GM12878 (cell line): Measurements from ENCODE around the gene DENND1B. TPM values are rescaled to one million over a fixed set of nuclear protein-coding genes. Genes with fewer than 3 reads are reported as not detected.

ENCODE experiments used
- ATAC-seq: fragments of 200-7000 bp; cut with Tn5 transposase; 3 replicates; pipeline ENCODE4 v1.9.1; 2020; ENCODE audit warnings: mild to moderate bottlenecking, moderate library complexity
- BruUV-seq: library from RNA; stranded (reverse); fragments of 400-500 nt; replicated peaks from 2 replicates; lab custom pipeline; 2021; lab: Mats Ljungman, UMichigan
- CTCF ChIA-PET: fragments of 300-600 bp; sonication (Branson Sonifier 250); formaldehyde crosslinking; extraction: SDS; loops from one replicate; lab custom pipeline; 2021; ENCODE audit warnings: inconsistent platforms; lab: Yijun Ruan, JAX
- POLR2A ChIA-PET: fragments of 350-600 bp; formaldehyde crosslinking; extraction: SDS; loops from one replicate; lab custom pipeline; 2021; ENCODE audit warnings: inconsistent platforms; lab: Charles Lee
- RAD21 ChIA-PET: fragments of 300-600 bp; sonication (Branson Sonifier 250); formaldehyde crosslinking; loops from one replicate; lab custom pipeline; 2023; ENCODE audit warnings: antibody characterized with exemption; ENCODE audit not compliant: unreplicated experiment; lab: Charles Lee
- SMC1A ChIA-PET: fragments of 300-600 bp; sonication (Branson Sonifier 250); formaldehyde crosslinking; loops from one replicate; lab custom pipeline; 2023; ENCODE audit not compliant: unreplicated experiment, uncharacterized antibody; lab: Charles Lee
- DNase-seq: peaks from one replicate; pipeline ENCODE4 v3.0.0-alpha.2; 2011; ENCODE audit warnings: low read depth, low spot score
- FAIRE-seq: peaks from 3 replicates; lab custom pipeline; 2011; peaks lifted over from hg19 to GRCh38; lab: Jason Lieb, UNC
- H2AFZ ChIP-seq: 2 replicates; pipeline ENCODE4 v1.6.0; 2011; ENCODE audit warnings: low read depth, low read length, control low read depth; ENCODE audit not compliant: control insufficient read depth
- H3K27ac ChIP-seq: 2 replicates; pipeline ENCODE4 v1.5.1; 2011; ENCODE audit warnings: control low read depth; ENCODE audit not compliant: control insufficient read depth, insufficient read depth
- H3K27me3 ChIP-seq, 2 experiments: replicated peaks in 1 of 2; 2 replicates each; pipeline versions ENCODE4 v1.6.0 to v1.6.1; 2011; ENCODE audit warnings: low read length in 1 of 2; ENCODE audit not compliant: control insufficient read depth in 2 of 2, insufficient read depth in 2 of 2
- H3K36me3 ChIP-seq, 2 experiments: 2 replicates each; pipeline ENCODE4 v1.5.1; 2011; ENCODE audit warnings: low read length in 1 of 2; ENCODE audit not compliant: control insufficient read depth in 2 of 2, insufficient read depth in 2 of 2
- H3K4me1 ChIP-seq: 2 replicates; pipeline ENCODE4 v1.6.1; 2011; ENCODE audit warnings: mild to moderate bottlenecking, low read length, moderate library complexity, mixed read lengths; ENCODE audit not compliant: control insufficient read depth, insufficient read depth
- H3K4me2 ChIP-seq: 2 replicates; pipeline ENCODE4 v1.6.0; 2011; ENCODE audit warnings: control low read depth; ENCODE audit not compliant: control insufficient read depth, insufficient read depth
- H3K4me3 ChIP-seq: fragments of 200-600 bp; sonication (generic); 2 replicates; pipeline ENCODE4 v1.5.1; 2016
- H3K79me2 ChIP-seq: 2 replicates; pipeline ENCODE4 v1.6.0; 2011; ENCODE audit warnings: low read length; ENCODE audit not compliant: control insufficient read depth, insufficient read depth
- H3K9ac ChIP-seq: 2 replicates; pipeline ENCODE4 v1.8.0; 2011; ENCODE audit warnings: low read length, control low read depth, mixed read lengths; ENCODE audit not compliant: control insufficient read depth, insufficient read depth
- H3K9me3 ChIP-seq: replicated peaks from 3 replicates; pipeline ENCODE4 v1.5.1; 2011; ENCODE audit warnings: mild to moderate bottlenecking, low read length; ENCODE audit not compliant: control insufficient read depth, insufficient read depth
- H4K20me1 ChIP-seq: 2 replicates; pipeline ENCODE4 v1.6.0; 2011; ENCODE audit not compliant: control insufficient read depth, insufficient read depth
- ATF7 ChIP-seq: fragments of 450-650 bp; IDR thresholded peaks from 2 replicates; pipeline ENCODE4 v1.6.1; 2016; ENCODE audit warnings: low read depth, mild to moderate bottlenecking
- BACH1 ChIP-seq: fragments of 450-650 bp; IDR thresholded peaks from 2 replicates; pipeline ENCODE4 v1.6.1; 2017; ENCODE audit warnings: mild to moderate bottlenecking, borderline replicate concordance
- BMI1 ChIP-seq: fragments of 450-650 bp; IDR thresholded peaks from 2 replicates; pipeline ENCODE4 v1.6.1; 2016; ENCODE audit warnings: mild to moderate bottlenecking, moderate library complexity, borderline replicate concordance
- CBFB ChIP-seq: IDR thresholded peaks from 2 replicates; pipeline ENCODE4 v1.6.1; 2016; ENCODE audit warnings: antibody characterized with exemption, low read depth
- CHD2 ChIP-seq: IDR thresholded peaks from 2 replicates; pipeline ENCODE4 v1.6.1; 2011; ENCODE audit warnings: low read depth, low read length, improper control_type of control experiment, borderline replicate concordance
- HCFC1 ChIP-seq: fragments of 150-350 bp; IDR thresholded peaks from 2 replicates; pipeline ENCODE4 v1.6.1; 2014; ENCODE audit warnings: low read length
- MYC ChIP-seq: IDR thresholded peaks from 2 replicates; pipeline ENCODE4 v1.6.1; 2011; ENCODE audit warnings: mild to moderate bottlenecking, low read length, moderate library complexity, inconsistent platforms; ENCODE audit not compliant: insufficient read depth, insufficient replicate concordance, insufficient read length, severe bottlenecking
- NFYA ChIP-seq: IDR thresholded peaks from 2 replicates; pipeline ENCODE4 v1.6.1; 2011; ENCODE audit warnings: low read depth, mild to moderate bottlenecking, low read length, improper control_type of control experiment, borderline replicate concordance
- SIN3A ChIP-seq: IDR thresholded peaks from 2 replicates; pipeline ENCODE4 v1.6.1; 2012; ENCODE audit warnings: low read depth, low read length, improper control_type of control experiment
- SPI1 ChIP-seq: IDR thresholded peaks from 2 replicates; pipeline ENCODE4 v1.6.1; 2011; ENCODE audit warnings: low read depth, mild to moderate bottlenecking, low read length, moderate library complexity, borderline replicate concordance; ENCODE audit not compliant: insufficient read depth
- SUPT20H ChIP-seq: IDR thresholded peaks from 2 replicates; pipeline ENCODE4 v1.6.1; 2011; ENCODE audit warnings: low read depth, mild to moderate bottlenecking, low read length, moderate library complexity, borderline replicate concordance; ENCODE audit not compliant: control insufficient read depth
- ZNF207 ChIP-seq: fragments of 450-650 bp; IDR thresholded peaks from 2 replicates; pipeline ENCODE4 v1.6.1; 2014; ENCODE audit warnings: antibody characterized with exemption, mild to moderate bottlenecking, borderline replicate concordance
- WGBS: methylation state at CpG from one replicate; pipeline ENCODE4 v1.1.6; 2016; ENCODE audit warnings: low lambda C conversion rate; ENCODE audit not compliant: insufficient replicate concordance, insufficient coverage; ENCODE audit errors: missing lambda C conversion rate; 5-methylcytosine and 5-hydroxymethylcytosine counted together
- in situ Hi-C: fragments of 300-500 bp; cut with MboI; formaldehyde crosslinking; loops from 9 replicates; pipeline ENCODE4 v1.14.3; 2018; ENCODE audit warnings: mixed read lengths
- intact Hi-C: fragments of 100-400 bp; cut with micrococcal nuclease; formaldehyde crosslinking; loops from one replicate; pipeline ENCODE4 v1.14.2; 2022; ENCODE audit not compliant: unreplicated experiment
- polyA plus RNA-seq, 11 experiments: library from polyadenylated mRNA; depleted of rRNA in 4 of 11; unstranded in 6 of 11; stranded (reverse) in 5 of 11; fragments of >200 nt; fragmentation: Nextera tagmentation in 4 of 11; fragmentation: Illumina TruSeq in 1 of 11; extraction: Ambion mirVana in 4 of 11; extraction: Trizol in 1 of 11; gene quantifications; 1 replicate in 1 of 11; 2 replicates in 10 of 11; pipeline versions ENCODE4 v1.2.1 to v1.2.3, GENCODE V29; 2011 to 2016; ENCODE audit warnings: inconsistent platforms in 2 of 11, missing spikeins in 2 of 11, low read depth in 1 of 11
- total RNA-seq, 4 experiments: library from RNA; depleted of rRNA in 3 of 4; stranded (reverse); fragments of >200 nt in 3 of 4; fragmentation: Illumina TruSeq in 1 of 4; extraction: Trizol in 1 of 4; gene quantifications; 2 replicates each; pipeline versions ENCODE4 v1.2.1 to v1.2.3, GENCODE V29; 2013 to 2021
- TF ChIP-seq, protein P1 (sequence below): fragments of 450-650 bp; IDR thresholded peaks from 2 replicates; pipeline ENCODE4 v1.6.1; 2017; ENCODE audit warnings: mild to moderate bottlenecking, low read depth, inconsistent platforms; ENCODE audit not compliant: poor library complexity, severe bottlenecking

The DENND1B gene
- total and polyA plus RNA-seq, 10 of the 15 experiments (the other 5 are each of a cell fraction or from before 2014, with no cell fraction given): 1.7 to 10.7 (median 8.0) TPM

DNA sequence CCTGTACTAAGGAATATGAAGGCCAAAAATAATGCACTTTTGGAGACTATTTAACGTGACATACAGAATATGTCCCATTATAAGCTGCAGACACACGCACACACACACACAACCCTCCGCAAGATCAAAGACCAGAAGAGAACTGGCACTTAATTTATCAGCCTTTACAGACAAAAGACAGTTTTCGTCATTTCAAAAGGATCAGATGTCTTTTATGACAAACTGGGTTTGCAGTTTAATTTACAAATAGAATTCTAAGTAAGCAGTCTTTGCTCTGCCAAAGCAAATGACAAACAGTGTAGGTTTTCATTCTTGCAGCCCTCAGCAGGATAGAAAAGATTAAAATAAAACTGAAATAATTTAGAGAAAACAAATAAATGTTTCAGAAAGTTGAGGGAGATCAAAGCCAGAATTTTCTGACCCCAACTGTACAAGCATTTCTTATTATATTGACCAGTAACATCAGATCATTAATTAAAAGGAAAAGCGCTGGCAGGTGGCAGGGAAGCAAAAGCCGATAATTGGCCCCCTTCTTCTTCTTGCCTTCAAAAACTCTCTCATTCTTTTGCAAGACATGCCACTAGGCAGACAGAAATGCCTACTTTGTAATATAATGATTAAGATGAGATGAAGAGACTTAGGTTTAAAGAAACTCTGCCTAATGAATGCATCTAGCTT is 169.0 kb downstream of the DENND1B start:
- no peak overlapping the region for H3K4me3 ChIP-seq
- H3K4me2 ChIP-seq: no peak overlapping the region
- H3K4me1 ChIP-seq: no peaks in the 10 kb centered on the region
- no peak overlapping the region for H3K9ac ChIP-seq
- POLR2A ChIA-PET: no interaction called here
- no peak for DNase-seq
- no peak overlapping the region for H3K27ac ChIP-seq
- intact Hi-C loops: no loop called here
- in situ Hi-C loops: no loop called here
- BruUV-seq: no TSS peak
- CTCF ChIA-PET: no interaction called here
- SMC1A ChIA-PET: no interaction called here
- FAIRE-seq: no peak
- RAD21 ChIA-PET: no interaction called here
- no peaks in the 10 kb centered on the region for H4K20me1 ChIP-seq
- H3K9me3 ChIP-seq: no peaks in the 10 kb centered on the region
- 73% methylated on average over 6 of the region's 6 CpGs for WGBS
- H3K79me2 ChIP-seq: no peaks in the 10 kb centered on the region
- TF ChIP-seq HCFC1 (no peak), BACH1 (no peak), ZNF207 (no peak), SUPT20H (no peak), SIN3A (no peak), CBFB (no peak), SPI1 (no peak), NFYA (no peak), CHD2 (no peak), MYC (no peak), BMI1 (no peak), ATF7 (no peak)
- TF ChIP-seq, protein P1, sequence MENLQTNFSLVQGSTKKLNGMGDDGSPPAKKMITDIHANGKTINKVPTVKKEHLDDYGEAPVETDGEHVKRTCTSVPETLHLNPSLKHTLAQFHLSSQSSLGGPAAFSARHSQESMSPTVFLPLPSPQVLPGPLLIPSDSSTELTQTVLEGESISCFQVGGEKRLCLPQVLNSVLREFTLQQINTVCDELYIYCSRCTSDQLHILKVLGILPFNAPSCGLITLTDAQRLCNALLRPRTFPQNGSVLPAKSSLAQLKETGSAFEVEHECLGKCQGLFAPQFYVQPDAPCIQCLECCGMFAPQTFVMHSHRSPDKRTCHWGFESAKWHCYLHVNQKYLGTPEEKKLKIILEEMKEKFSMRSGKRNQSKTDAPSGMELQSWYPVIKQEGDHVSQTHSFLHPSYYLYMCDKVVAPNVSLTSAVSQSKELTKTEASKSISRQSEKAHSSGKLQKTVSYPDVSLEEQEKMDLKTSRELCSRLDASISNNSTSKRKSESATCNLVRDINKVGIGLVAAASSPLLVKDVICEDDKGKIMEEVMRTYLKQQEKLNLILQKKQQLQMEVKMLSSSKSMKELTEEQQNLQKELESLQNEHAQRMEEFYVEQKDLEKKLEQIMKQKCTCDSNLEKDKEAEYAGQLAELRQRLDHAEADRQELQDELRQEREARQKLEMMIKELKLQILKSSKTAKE: no peak
- no peaks in the 10 kb centered on the region for H3K27me3 ChIP-seq
- no peak overlapping the region for H2AFZ ChIP-seq
- no peak for ATAC-seq
- no peaks in the 10 kb centered on the region for H3K36me3 ChIP-seq
